Measurements from ENCODE around the gene ACAP2.
"Not testable (repeated sequence)": the region's sequence is repeated elsewhere in the genome, so short reads cannot be mapped to it uniquely, and the experiment has no call there.

Gene ACAP2

DNA sequence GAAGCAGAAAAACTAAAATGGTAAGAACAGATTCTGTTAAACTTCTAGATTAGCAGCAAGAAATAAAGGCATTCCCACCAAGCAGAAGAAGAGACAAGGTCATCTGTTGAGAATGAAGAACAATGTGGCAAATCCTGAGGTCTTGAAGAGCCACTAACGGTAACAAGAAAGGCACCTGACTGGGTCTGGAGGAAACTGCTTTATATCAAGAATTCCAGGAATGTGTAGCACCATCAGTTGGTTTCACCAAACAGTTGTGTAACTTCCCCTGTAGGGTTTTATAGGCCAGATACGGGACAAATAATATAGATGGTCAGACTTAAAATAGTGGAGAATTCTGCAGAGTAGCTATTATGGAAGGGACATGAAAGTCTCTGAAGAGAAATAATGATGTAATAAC is 57.3 kb downstream of the ACAP2 start:
- TF ChIP-seq POLR2AphosphoS5 (IDR thresholded peaks at IDR 0.05; ENCODE audit: low read depth, low read length) (no peak), POLR2A (IDR thresholded peaks at IDR 0.05; ENCODE audit: low read depth, low read length) (no peak), TAF1 (IDR thresholded peaks at IDR 0.05; ENCODE audit: borderline replicate concordance, low read depth, low read length) (no peak)
- FAIRE-seq, result no peak
- DNase-seq (ENCODE audit: insufficient read length), result no peak

DNA sequence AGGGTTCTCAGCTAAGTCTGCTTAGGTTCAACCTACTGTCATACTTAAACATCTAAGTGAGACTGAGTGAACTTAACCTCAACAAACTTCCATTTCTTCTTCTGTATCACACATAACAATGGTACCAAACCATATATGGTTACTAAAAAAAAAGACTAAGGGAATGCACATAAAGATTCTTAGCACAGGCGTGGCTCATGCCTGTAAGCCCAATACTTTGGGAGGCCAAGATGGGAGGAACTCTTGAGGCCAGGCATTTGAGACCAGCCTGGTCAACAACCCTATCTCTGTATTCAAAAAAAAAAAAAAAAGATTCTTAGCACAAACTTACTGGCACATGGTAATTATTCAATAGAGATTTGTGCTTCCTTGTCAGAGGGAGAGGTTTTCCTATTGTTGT is 57.9 kb downstream of the ACAP2 start:
- no peak for TF ChIP-seq POLR2AphosphoS5 (IDR thresholded peaks at IDR 0.05; ENCODE audit: low read depth, low read length)
- no peak for TF ChIP-seq TAF1 (IDR thresholded peaks at IDR 0.05; ENCODE audit: borderline replicate concordance, low read depth, low read length)
- TF ChIP-seq POLR2A (IDR thresholded peaks at IDR 0.05; ENCODE audit: low read depth, low read length), result no peak
- FAIRE-seq (no peak), DNase-seq (ENCODE audit: insufficient read length) (no peak)

DNA sequence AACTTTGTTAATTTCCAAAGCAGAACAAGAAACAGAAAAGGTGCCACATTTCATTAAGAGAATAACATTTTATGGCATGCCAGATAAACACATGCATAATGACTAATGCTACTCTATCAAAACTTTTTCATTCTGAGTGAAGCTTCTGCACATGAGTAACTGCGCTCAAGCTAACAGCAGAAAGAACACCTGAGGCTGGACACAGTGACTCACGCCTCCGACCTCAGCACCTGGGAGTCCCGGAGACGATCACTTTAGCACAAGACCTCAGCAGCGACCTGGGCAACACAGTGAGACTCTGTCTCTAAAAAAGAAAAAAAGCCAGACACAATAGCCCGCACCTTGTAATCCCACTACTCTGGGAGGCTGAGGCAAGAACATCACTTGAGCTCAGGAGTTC is 70.6 kb downstream of the ACAP2 start:
- no peak for DNase-seq (ENCODE audit: insufficient read length)
- FAIRE-seq, result no peak
- TF ChIP-seq TAF1 (IDR thresholded peaks at IDR 0.05; ENCODE audit: borderline replicate concordance, low read depth, low read length) (no peak), POLR2A (IDR thresholded peaks at IDR 0.05; ENCODE audit: low read depth, low read length) (no peak)

DNA sequence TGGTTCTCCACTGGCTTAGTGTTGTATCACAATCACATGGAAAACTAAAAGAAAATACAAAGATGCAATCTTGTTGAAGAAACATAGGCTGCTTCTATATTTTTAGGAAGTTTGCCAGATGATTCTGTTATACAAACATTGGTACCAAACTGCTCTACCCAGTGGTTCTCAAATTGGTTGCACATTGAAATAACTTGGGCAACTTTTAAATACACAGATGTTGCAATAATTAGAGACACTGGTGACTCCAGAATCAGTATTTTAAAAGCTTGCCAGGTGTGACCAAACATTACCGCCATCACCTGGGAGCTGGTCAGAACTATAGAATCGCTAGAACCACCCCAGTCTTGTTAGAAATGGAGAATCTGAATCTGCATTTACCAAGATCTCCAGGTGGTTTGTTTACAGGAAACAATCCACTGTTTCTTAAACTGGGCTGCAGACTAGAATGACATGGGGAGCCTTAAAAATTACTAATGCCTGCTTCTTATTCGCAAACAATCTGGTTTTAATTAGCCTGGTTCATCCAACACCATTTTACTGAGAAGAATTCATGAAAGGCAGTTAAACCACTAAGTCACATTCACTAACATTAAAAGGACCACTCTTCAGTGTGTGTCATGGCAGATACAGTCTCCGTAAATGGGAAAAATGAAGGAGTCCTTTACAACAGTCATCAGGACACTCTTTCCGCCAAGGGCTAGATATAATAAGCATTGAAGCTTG is 76.5 kb downstream of the ACAP2 start:
- no peak for FAIRE-seq
- TF ChIP-seq POLR2A (IDR thresholded peaks at IDR 0.05; ENCODE audit: low read depth, low read length) (no peak), TAF1 (IDR thresholded peaks at IDR 0.05; ENCODE audit: borderline replicate concordance, low read depth, low read length) (no peak), POLR2AphosphoS5 (IDR thresholded peaks at IDR 0.05; ENCODE audit: low read depth, low read length) (no peak)
- no peak for DNase-seq (ENCODE audit: insufficient read length)

DNA sequence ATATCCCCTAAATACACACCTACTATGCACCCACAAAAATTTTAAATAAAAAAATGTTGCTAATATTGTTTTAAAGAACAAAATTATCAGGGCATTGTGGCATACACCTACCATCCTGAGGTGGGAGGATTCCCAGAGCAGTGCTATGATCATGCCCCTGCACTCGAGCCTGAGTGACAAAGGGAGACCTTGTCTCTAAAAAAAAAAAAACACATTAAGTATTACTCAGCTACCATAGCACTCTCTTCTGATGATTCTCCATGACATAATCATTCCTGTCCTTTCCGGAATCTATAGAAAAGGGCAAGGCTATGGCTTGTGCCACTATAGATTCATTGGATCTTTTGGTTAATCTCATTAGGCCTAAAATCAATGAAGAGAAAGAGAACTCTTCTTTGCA is 77.4 kb downstream of the ACAP2 start:
- FAIRE-seq (no peak), DNase-seq (ENCODE audit: insufficient read length) (no peak)
- no peak for TF ChIP-seq POLR2A (IDR thresholded peaks at IDR 0.05; ENCODE audit: low read depth, low read length)
- no peak for TF ChIP-seq TAF1 (IDR thresholded peaks at IDR 0.05; ENCODE audit: borderline replicate concordance, low read depth, low read length)
- TF ChIP-seq POLR2AphosphoS5 (IDR thresholded peaks at IDR 0.05; ENCODE audit: low read depth, low read length), result no peak

DNA sequence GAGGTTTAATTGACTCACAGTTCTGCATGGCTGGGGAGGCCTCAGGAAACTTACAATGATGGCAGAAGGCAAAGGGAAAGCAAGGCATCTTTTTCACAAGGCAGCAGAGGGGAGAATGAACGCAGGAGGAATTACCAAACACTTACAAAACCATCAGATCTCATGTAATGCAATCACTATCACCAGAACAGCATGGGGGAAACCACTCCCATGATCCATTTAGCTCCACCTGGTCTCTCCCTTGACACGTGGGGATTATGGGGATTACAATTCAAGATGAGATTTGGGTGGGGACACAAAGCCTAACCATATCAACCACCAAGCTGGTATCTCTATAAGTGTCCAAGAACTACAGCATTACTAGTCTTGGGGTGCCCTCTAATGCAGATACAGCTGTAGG is 85.0 kb downstream of the ACAP2 start:
- DNase-seq (ENCODE audit: insufficient read length); FAIRE-seq: not testable (repeated sequence)

DNA sequence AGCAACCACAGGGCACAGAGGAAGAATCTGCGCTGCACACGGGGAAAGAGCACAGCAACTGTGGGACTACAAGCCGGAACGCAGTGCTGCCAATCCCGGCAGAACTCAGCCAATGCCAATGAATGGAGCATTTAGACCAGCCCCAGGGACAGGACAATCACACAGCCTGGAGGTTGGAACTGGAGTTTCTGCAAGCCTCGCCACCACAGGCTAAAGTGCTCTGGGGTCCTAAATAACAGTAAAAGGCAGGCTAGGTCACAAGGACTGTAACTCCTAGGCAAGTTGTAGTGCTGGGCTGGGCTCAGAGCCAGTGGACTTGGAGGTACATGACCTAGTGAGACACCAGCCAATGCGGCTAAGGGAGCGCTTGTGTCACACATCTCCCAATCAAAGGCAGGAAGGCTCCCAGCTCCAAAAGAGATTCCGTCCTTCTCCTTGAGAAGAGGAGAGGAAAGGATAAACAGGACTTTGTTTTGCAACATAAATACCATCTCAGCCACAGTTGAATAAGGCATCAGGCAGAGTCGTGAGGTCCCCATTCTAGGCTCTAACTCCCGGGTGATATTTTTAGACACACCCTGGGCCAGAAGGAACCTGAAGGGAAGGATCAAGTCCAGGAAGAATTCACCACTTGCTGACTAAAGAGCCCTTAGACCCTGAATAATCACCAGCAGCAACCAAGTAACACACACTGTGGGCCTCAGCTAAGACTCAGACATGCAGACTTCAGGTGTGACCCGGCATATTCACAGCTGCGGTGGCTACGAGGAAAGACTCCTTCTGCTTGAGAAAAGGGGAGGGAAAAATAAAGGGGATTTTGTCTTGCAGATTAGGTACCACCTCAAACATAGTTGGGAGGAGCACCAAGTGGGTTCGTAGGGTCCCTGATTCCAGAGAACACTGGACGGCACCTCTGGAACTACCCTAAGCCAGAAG is 86.4 kb downstream of the ACAP2 start:
- TF ChIP-seq TAF1 (IDR thresholded peaks at IDR 0.05; ENCODE audit: borderline replicate concordance, low read depth, low read length) (no peak), POLR2AphosphoS5 (IDR thresholded peaks at IDR 0.05; ENCODE audit: low read depth, low read length) (no peak), POLR2A (IDR thresholded peaks at IDR 0.05; ENCODE audit: low read depth, low read length) (no peak)
- FAIRE-seq (no peak), DNase-seq (ENCODE audit: insufficient read length) (no peak)

DNA sequence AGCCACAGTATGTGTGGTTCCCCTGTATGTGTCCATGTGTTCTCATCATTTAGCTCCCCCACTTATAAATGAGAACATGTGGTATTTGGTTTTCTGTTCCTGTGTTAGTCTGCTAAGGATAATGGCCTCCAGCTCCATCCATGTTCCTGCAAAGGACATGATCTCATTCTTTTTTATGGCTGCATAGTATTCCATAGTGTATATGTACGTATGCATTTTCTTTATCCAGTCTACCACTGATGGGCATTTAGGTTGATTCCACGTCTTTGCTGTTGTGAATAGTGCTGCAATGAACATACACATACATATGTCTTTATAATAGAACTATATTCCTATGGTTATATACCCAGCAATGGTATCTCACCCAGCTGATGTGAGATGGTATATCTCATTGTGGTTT is 88.8 kb downstream of the ACAP2 start:
- not testable (repeated sequence) for FAIRE-seq

DNA sequence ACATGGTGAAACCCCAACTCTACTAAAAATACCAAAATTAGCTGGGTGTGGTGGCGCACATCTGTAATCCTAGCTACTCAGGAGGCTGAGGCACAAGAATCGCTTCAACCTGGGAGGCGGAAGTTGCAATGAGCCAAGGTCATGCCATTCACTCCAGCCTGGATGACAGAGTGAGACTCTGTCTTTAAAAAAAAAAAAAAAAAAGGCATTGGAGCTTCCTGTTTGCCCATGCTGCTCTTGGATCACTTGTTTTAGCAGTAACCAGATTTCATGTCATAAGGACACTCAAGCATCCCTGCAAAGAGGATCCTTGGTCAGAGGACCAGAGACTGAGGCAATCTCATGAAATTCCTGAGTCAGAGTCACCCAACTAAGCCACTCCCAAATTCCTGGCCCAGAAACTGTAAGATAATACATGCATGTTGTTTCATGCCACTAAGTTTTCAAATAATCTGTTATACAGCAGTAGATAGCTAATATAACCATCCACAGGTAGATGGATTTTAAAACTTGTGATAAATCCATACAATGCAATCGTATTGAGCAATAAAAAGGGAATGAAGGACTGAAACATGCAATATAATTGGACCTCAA is 89.8 kb downstream of the ACAP2 start:
- DNase-seq (ENCODE audit: insufficient read length) (no peak), FAIRE-seq (no peak)
- no peak for TF ChIP-seq TAF1 (IDR thresholded peaks at IDR 0.05; ENCODE audit: borderline replicate concordance, low read depth, low read length)
- no peak for TF ChIP-seq POLR2A (IDR thresholded peaks at IDR 0.05; ENCODE audit: low read depth, low read length)
- no peak for TF ChIP-seq POLR2AphosphoS5 (IDR thresholded peaks at IDR 0.05; ENCODE audit: low read depth, low read length)

More for the DNA sequence above, 88.8 kb downstream of the ACAP2 start:
- not testable (repeated sequence) for DNase-seq (ENCODE audit: insufficient read length)

DNA sequence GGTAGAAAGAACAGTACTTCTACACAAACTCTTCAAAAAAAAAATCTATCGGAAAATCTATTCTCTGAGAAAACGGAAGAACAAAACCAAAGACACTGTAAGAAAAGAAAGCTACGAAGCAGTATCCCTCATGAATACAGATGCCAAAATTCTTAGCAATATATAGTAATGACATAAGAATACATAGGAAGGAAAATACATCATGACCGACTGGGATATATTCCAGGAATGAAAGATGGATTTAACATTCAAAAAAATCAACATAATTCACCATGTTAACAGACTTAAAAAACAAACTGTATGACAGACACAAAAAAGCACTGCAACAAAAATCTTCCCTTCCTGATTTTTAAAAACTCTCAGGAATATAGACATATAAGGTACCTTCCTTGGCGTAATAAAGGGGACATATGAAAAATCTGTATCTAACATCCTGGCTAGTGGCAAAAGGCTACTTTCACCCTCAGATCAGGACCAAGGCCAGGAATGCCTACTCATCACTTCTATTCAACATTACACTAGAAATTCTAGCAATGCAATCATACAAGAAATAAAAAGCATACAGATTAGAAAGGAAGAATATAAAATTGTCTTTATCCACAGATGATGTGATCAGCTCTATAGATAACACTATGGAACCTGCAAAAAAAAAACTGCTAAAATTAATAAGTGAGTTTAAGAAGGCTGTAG is 94.2 kb downstream of the ACAP2 start:
- TF ChIP-seq POLR2A (IDR thresholded peaks at IDR 0.05; ENCODE audit: low read depth, low read length), result no peak
- TF ChIP-seq POLR2AphosphoS5 (IDR thresholded peaks at IDR 0.05; ENCODE audit: low read depth, low read length), result no peak
- TF ChIP-seq TAF1 (IDR thresholded peaks at IDR 0.05; ENCODE audit: borderline replicate concordance, low read depth, low read length), result no peak
- no peak for DNase-seq (ENCODE audit: insufficient read length)
- FAIRE-seq, result no peak

DNA sequence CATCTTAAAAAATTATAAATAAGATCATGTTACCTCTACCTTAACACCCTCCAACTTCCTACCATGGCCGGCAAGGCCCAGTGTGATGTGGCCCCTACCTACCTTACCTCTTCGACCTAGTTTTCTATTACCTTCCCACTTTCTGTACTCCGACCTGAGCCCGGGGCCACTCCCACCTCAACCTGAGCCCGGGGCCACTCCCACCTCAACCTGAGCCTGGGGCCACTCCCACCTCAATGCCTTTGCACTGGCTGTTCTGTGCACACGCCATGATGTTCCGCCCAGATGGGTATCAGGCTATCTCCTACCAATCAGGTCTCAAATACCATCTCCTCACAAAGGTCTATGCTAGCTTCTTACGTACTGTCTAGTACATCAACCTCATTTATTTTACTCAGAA is 105.1 kb downstream of the ACAP2 start:
- TF ChIP-seq POLR2A (IDR thresholded peaks at IDR 0.05; ENCODE audit: low read depth, low read length) (no peak), TAF1 (IDR thresholded peaks at IDR 0.05; ENCODE audit: borderline replicate concordance, low read depth, low read length) (no peak), POLR2AphosphoS5 (IDR thresholded peaks at IDR 0.05; ENCODE audit: low read depth, low read length) (no peak)
- no peak for FAIRE-seq

More for the DNA sequence above, 105.1 kb downstream of the ACAP2 start:
- no peak for DNase-seq (ENCODE audit: insufficient read length)

Data from GM12892 (cell line).